HG03460 (cell line): ENCODE results near the gene KDELR3.

Source experiments
- ATAC-seq: cut with Tn5 transposase; IDR thresholded peaks from one replicate; pipeline ENCODE4 v1.9.1; 2021; ENCODE audit not compliant: unreplicated experiment

KDELR3 gene

GRCh38 chr22:38510416-38510970, 42.6 kb downstream of the KDELR3 start:
- no peak for ATAC-seq

DNA sequence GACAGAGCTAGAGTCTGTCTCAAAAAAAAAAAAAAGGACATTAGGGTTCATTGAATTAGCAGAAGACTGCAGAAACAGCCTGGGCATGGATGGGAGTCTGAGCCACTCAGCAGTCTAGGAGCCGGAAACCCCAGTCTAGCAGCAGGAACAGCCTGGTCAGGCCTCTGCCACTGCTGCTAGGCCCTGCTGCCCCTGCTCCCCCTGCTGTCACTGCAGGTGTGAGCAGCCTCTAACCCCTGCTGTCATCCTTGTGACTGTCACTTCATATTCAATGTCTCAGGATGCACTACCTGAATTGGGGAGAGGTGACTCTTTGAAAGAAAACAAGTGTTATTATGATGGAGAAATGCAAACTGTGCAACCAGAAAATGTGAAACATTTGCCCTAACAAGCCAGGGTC, 45.2 kb downstream of the KDELR3 start:
- no peak for ATAC-seq

DNA sequence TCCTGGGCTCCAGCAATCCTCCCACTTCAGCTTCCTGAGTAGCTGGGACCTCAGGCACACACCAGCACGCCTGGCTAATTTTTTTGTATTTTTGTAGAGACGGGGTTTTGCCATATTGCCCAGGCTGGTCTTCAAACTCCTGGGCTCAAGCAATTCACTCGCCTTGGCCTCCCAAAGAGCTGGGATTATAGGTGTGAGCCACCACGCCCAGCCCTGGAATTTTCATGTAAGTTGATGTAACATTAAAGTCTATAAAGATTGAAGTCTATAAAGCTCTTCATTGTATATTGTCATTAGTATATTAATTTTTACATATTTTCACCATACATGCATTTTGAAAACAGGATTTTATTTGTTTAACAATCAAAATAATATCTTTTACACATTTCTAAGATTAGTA, 50.7 kb downstream of the KDELR3 start:
- ATAC-seq = no peak

DNA sequence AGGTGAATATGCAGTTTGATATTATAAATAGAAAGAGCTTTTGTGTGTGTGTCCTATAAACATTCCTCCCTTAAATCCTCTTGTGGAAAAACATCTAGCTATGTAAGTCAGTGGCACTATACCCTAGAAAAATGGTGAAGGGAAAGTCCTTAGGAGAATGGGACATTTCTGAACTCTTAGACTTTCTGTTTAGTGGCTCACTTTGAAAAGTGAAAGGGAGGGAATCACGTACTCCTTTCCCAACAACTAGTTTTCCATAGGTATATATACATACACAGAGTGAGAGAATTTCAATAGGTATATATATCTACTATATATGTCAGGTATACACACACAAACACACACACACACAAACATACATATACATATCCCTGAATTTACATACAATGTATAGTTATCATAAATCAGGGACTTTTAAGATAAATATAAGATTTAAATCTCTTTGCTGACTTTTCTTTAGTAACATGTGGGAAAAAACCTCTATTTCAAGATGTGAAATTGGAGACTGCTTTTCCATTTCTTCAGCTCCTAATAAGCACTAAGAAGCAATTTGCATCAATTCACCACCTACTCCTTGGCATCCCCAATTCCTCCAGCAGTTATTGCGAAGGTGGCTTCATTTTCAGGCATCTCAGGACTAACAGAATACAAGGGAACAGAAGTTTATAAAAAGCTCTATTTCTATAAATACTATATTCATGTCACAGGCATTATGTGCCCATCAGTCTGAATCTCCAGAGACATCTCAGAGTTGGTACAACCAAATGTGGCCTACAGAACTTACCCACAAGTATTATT, 51.8 kb downstream of the KDELR3 start:
- no peak for ATAC-seq

DNA sequence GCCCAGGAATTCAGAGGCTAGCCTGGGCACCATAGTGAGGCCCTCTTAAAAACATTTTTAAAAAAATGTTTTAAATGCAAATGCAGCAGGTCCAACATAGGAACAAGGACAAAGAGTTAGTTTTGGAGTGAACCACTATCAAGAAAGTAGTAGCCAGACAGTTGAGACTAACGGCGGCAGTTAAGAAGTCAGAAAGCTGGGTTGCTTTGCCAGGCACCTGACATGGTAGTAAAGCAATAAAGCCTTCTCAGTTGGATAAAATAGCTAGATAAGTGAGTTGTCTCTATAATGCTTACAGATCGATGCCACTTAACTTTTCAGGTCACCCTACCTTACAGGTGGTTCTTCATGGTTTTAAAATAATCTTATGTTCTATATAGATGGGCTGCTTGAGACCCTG, 55.1 kb downstream of the KDELR3 start:
- ATAC-seq = no peak

DNA sequence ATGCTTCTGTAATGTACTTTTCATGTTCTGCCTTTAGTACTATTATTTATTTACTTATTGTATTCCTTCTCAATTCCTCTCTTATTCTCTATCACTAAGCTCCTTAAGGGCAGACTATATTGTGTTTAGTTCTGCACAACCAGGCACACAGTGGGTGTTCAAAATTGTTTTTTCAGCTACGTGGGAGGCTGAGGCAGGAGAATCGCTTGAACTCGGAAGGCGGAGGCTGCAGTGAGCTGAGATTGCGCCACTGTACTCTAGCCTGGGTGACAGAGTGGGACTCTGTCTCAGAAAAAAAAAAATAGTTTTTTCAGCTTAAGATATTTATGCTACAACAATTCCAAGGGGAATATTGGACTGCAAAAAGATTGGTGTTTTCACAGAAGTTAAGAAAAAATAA, 55.6 kb downstream of the KDELR3 start:
- ATAC-seq = no peak

GRCh38 chr22:38524429-38524828, 56.5 kb downstream of the KDELR3 start:
- no peak for ATAC-seq

DNA sequence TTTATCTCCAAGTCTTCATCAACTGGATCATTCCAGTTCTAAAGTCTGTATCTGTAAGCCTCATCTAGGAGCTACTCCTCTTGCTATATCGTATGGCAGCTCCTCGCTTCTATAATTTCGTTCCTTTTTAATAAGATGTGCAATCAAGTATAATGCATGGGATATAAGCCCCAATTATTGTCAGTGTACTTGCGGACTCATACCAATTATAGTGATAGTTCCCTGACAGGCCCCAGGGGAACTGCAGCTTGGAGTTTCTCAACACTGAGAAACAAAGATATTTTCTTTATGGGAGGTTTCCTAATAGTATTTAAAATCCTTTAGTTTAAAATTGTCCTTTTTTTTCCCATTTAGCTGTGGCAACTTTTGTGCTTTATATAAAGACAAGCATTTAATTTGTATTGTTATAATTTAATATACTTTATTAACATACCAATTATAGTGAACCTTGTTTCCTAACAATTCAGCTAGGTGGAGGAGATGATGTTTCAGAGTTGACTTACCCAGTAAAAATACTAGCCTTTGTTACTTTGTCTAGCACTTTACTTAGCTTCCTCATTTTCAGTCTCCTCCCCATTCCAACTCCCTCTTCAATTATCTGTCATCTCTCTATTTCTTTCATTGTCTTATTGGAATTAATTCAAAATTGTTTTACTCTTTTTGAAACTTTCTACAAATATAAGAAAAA, 63.5 kb downstream of the KDELR3 start:
- ATAC-seq = no peak
